ENCODE results near the gene GNG12.
A peak's percentile ranks its signal among the peaks of the same experiment; 100 is the strongest.

The GNG12 gene

GRCh38 chr1:67832737-67833601, at the start of gene GNG12:
Gene GNG12 (minus strand): TSS chr1:67833467. CDS start chr1:67707686, 125,781 bp downstream.
- DNase-seq (ENCODE audit: low read depth in 2 of 2) = peak in 1 of 2 experiments; percentile 35

GRCh38 chr1:67882196-67882958, 49.1 kb upstream of the GNG12 start:
- DNase-seq (ENCODE audit: low read depth in 2 of 2) = no peak

- peak in 1 of 2 experiments; percentile 58 for DNase-seq (ENCODE audit: low read depth in 2 of 2)
These were observed 46.9 kb upstream of the GNG12 start for GRCh38 chr1:67880056-67880601.

GRCh38 chr1:67879485-67879884, 46.2 kb upstream of the GNG12 start:
- no peak for DNase-seq (ENCODE audit: low read depth in 2 of 2)

GRCh38 chr1:67874501-67875111, 41.3 kb upstream of the GNG12 start:
- no peak for DNase-seq (ENCODE audit: low read depth in 2 of 2)

- DNase-seq (ENCODE audit: low read depth in 2 of 2) = no peak
These were observed 36.0 kb upstream of the GNG12 start for GRCh38 chr1:67869233-67869632.

- no peak for DNase-seq (ENCODE audit: low read depth in 2 of 2)
These were observed 30.4 kb upstream of the GNG12 start for GRCh38 chr1:67863637-67864036.

- no peak for DNase-seq (ENCODE audit: low read depth in 2 of 2)
These were observed 29.4 kb upstream of the GNG12 start for GRCh38 chr1:67862685-67863084.

- DNase-seq (ENCODE audit: low read depth in 2 of 2) = no peak
These were observed 28.7 kb upstream of the GNG12 start for GRCh38 chr1:67861856-67862516.

- DNase-seq (ENCODE audit: low read depth in 2 of 2) = no peak
These were observed 27.5 kb upstream of the GNG12 start for GRCh38 chr1:67860776-67861175.

GRCh38 chr1:67856921-67857320, 23.7 kb upstream of the GNG12 start:
- DNase-seq (ENCODE audit: low read depth in 2 of 2) = no peak

GRCh38 chr1:67855961-67856360, 22.7 kb upstream of the GNG12 start:
- DNase-seq (ENCODE audit: low read depth in 2 of 2) = no peak

GRCh38 chr1:67855444-67855843, 22.2 kb upstream of the GNG12 start:
- DNase-seq (ENCODE audit: low read depth in 2 of 2) = no peak

GRCh38 chr1:67853704-67854103, 20.4 kb upstream of the GNG12 start:
- peak; percentile 61 to 66 for DNase-seq (ENCODE audit: low read depth in 2 of 2)

GRCh38 chr1:67851800-67852199, 18.5 kb upstream of the GNG12 start:
- DNase-seq (ENCODE audit: low read depth in 2 of 2) = no peak

GRCh38 chr1:67850611-67851075, 17.4 kb upstream of the GNG12 start:
- peak in 1 of 2 experiments; percentile 45 for DNase-seq (ENCODE audit: low read depth in 2 of 2)

- DNase-seq (ENCODE audit: low read depth in 2 of 2) = no peak
These were observed 16.9 kb upstream of the GNG12 start for GRCh38 chr1:67850151-67850551.

GRCh38 chr1:67847466-67847865, 14.2 kb upstream of the GNG12 start:
- no peak for DNase-seq (ENCODE audit: low read depth in 2 of 2)

- no peak for DNase-seq (ENCODE audit: low read depth in 2 of 2)
These were observed 13.3 kb upstream of the GNG12 start for GRCh38 chr1:67846538-67846937.

- no peak for DNase-seq (ENCODE audit: low read depth in 2 of 2)
These were observed 11.7 kb upstream of the GNG12 start for GRCh38 chr1:67844988-67845387.

- DNase-seq (ENCODE audit: low read depth in 2 of 2) = no peak
These were observed 10.5 kb upstream of the GNG12 start for GRCh38 chr1:67843746-67844145.
